ENCODE data around the gene FCRL1.

Gene FCRL1

DNA sequence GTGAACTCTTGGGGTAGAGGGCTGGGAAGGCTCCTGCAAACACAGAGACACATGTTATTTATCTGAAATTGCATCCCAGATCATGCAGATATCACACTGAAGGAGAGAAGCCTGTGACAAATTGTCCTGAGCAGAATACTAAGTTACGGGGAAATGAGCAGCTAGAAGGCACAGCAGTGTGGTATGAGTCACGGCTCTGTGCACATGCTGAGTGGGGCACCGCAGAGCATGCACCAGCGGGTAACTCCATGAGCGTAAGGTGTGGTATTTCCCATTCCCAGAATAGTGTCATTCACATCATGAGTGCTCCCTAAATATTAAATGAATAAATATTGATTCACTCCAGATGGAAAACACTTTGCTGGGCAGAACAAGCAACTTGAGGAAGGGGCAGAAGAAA, 21.7 kb downstream of the FCRL1 start:
- no peak for DNase-seq

GRCh38 chr1:157785248-157785647, 34.7 kb downstream of the FCRL1 start:
- no peak for DNase-seq

DNA sequence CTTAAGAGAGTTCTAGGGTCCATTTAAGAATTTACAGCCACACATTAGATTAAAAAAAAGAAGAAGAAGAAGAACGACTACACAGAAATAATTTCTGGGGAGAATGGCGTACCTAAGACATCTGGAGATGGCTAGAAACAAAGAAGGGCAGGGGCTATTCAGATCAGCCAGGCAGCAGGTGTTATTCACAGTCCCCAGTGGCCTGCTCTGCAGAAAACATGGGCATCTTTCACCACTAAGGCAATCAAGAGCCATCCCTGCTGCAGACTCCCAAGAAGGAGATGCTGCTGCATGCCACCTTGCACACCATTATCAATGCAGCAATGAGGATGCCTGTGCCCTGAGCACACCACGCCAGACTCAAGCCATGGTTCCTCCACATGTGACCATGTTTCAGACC, 35.1 kb downstream of the FCRL1 start:
- DNase-seq, result no peak

- DNase-seq, result no peak
Observed at GRCh38 chr1:157782931-157783330, 37.0 kb downstream of the FCRL1 start.

DNA sequence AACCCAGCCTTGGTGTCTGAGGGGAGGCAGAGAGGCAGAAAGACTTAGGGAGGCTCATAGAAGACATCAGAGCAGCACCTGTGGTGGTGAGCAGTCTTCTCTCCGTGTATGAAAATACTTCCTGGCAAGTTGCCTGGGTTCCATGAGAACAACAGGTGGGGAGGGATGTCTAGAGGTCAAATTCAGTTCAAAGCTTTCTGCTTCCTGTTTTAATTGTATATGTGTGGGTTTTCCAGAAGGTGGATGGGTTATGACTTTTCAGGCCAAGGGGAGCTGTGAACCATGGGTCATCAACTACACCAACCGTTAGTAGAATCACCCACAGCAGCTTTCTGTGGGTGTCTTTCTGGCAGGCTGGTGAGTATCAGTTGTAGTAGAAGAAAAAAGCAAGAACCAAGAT, 38.9 kb downstream of the FCRL1 start:
- DNase-seq, result no peak

DNA sequence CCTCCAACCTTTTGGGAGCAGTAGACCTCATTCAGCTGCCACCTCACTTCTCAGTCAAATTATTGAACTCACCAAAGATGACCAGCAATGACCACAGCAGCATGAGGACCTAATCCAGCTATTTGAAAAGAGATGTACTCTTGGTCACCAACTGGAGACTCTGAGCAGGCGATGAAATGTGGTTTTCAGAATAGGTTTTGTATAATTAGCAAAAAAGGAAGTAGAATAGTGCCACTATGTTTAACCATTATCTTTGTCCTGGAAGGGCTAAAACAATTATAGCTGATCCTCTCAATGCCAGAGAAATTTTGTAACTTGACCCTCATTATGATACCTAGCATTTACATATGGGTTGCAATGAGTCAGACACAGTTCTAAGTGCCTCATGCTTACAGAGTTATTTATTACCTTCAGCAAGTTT, 42.9 kb downstream of the FCRL1 start, which contains the start of gene FCRL2:
Gene FCRL2 (minus strand): TSS at position 162 of the 421 bp plus-strand sequence. CDS start 59 bp downstream, at position 103.
- no peak for DNase-seq

GRCh38 chr1:157775101-157775870, 44.6 kb downstream of the FCRL1 start:
- no peak for DNase-seq

DNA sequence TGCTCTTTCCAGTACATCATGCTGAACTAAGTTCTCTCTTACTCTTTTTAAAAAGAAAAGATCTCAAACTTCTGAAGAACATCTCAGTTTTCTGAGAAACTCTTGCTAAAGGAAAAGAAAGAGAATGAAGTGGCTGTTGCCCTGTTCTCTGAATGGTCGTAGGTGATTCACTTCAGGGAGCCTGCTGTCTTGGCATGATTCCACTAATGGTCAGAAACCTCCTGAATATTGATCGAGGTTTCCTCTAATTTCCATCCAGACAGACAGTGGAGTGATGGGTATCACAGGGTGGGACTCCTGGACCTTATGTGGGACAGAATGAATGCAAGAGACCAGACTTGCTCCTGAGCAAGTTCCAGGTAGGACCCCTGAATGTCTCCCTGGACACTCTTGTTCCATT, 45.5 kb downstream of the FCRL1 start:
- DNase-seq, result no peak

DNA sequence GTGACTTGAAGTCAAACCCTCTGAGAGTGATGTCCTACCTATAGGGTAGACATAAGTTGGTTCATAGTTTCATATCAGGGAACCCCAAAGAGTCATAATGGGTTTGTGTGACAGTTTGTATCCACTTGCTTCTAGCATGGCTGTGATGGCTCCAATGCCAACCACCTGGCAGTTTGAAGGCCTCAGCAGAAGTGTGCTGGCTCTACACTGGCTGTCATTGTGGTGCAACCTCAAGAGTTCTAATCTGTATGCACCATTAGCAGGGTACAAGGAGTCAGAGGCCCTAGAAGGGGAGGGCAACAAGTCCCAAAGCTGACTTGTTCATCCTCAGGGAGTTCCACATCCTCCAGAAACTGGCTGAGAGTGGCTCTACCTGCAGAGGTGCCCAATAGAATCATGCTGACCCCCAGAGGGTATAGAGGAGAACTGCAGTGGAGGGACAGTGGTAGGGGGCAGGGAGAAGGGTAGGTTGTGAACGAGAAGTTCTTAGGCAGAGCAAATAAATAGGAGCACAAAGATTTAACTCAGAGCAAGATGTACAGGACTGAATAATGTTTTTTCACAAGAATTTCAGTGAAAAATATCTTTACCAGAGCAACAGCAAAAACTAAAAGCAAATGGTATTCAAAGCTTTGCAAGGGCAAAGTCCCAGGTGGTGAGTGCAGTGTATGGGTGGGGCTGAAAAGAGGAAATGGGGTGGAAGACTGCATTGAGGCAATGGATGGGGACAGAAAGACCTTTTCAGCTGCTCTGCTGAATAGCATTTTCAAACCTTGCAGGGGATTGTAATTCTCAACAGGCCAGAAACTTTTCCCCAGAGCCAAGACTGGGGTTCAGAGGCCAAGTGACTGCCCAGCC, 46.2 kb downstream of the FCRL1 start:
- no peak for DNase-seq

- DNase-seq, result no peak
Observed at GRCh38 chr1:157771661-157772425, 48.1 kb downstream of the FCRL1 start.

DNA sequence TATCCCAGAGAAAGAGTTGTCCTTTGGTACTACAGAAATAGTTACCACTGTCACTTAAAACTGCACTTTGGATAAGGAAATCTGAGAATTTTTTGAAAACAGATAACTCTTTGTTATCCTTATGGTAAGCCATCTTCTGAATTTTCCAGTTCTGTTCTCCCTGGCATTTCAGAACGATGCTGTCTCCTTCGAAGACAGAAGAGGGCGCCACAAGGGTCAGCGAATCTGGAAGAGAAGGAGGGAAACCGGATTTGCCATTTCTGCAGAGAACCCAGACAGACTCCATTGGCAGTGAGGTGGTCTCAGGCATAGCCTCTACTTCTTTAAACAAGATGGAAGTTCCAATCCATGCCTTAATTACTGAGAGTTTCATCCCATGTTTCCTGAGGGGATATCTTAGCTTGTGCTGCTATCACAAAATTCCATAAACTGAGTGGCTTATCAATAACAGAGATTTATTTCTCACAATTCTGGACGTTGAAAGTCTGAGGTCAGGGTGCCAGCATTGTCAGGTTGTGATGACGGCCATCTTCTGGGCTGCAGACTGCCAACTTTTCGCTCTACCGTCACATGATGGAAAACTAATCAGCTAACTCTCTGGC, 49.4 kb downstream of the FCRL1 start:
- no peak for DNase-seq

GRCh38 chr1:157766792-157767191, 53.1 kb downstream of the FCRL1 start:
- no peak for DNase-seq

GRCh38 chr1:157758018-157758417, 61.9 kb downstream of the FCRL1 start:
- DNase-seq, result no peak

DNA sequence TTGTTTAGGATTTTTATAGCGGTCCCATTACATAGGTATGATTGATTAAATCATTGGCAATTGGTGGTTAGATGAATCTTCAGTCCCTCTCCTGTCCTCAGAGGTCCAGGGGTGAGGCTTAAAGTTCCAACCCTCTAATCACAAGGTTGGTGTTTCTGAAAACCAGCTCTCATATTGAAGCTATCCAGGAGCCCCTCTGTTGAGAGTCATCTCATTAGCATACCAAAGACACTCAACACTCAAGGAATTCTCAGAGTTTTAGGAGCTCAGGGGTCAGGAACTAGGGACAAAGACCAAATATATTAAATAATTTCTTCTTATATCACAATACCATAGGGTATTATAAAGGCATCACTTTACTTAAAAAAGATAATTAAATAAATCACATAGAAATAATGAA, 66.3 kb downstream of the FCRL1 start:
- DNase-seq, result no peak

DNA sequence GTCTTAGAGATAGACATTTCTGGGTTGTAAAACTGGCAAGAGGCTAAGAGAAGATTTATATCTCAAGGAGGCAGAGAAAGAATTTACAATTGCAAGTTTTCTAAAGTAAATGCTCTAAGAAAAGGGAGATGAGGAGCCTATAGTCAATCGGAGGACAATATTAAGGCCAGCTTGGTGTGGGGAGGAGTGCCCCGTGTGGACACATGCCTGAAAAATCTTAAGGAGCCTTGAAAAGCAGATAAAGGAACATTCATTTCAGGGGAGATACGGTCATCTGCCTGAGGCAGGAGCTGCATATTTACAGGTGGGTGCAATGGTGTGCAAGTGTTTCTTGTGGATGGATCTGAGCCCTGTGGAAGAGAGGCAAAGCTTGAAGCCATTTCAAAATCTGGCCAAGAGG, 68.6 kb downstream of the FCRL1 start:
- no peak for DNase-seq

GRCh38 chr1:157748262-157748817, 71.6 kb downstream of the FCRL1 start:
- DNase-seq, result no peak
